Stimulated activated CD4-positive, alpha-beta T cell treated with anti-CD3 and anti-CD28 coated beads, Interleukin-15, amount 100 ng/mL, for 24 hours (primary cell): ENCODE results near the gene SLC7A10.
"Not testable (repeated sequence)": the region's sequence is repeated elsewhere in the genome, so short reads cannot be mapped to it uniquely, and the experiment has no call there.

ENCODE experiments used
- DNase-seq: peaks from one replicate; pipeline ENCODE4 v3.0.0-alpha.2; 2020

Gene SLC7A10

DNA sequence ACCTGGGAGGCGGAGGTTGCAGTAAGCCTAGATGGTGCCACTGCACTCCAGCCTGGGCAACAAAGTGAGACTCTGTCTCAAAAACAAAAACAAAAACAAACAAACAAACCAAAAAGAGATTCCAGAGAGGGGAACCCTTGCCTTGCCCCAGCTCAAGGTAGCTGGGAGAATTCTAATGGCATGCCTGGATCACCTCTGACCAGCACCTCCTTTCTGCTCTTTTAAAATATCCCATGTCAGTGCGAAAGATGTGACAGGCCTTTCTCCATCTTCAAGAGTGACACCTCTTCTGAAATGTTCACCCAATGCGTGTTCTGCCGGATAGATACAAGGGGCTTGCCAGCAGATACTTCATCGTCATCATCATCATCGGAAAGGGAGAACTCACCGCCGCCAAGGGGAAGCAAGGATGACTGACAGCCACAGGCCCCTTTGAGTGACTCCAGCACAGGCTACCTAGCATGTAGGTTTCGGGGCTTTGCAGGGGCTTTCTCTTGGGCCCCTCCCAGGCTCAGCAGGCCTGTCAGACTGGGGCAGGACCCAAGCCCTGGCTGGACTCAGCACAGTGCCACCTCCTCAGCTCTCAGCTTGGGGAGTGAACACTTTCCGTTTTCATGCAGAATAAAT lies 50.4 kb downstream of the SLC7A10 start:
- no peak for DNase-seq

DNA sequence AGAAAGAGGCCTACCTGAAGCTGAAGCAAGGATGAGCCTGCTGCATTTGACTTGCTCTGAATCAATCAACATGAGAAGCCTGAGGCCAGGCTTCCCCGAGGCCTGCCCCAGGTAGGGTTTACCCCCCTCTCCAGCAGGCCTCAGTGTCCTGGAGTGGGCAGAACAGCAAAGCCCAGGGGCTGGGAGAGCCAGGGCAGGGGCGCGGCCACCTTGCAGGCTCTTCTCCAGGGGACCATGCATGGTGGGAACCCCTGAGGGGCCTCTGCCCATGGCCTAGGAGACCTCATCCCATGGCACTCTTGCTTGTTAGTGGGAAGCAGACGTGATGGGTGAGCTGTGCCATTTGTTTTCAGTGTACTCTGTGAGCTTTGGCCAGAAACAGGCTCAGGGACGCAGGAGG lies 51.5 kb downstream of the SLC7A10 start:
- no peak for DNase-seq

DNA sequence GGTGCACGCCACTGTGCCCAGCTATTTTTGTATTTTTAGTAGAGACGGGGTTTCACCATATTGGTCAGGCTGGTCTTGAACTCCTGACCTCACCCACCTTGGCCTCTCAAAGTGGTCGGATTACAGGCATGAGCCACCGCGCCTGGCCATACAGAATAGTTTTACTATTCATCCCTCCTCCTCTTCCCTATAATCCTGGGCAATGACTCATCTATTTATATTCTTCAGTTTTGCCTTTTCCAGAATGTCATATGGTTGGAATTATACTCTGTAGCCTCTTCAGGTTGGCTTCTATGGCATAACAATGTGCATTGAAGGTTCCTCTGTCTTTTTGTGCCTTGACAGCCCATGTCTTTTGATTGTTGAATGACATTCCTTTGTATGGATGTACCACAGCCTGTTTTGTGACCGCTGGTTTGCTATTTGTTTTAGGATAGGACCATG lies 53.7 kb downstream of the SLC7A10 start:
- DNase-seq: no peak

DNA sequence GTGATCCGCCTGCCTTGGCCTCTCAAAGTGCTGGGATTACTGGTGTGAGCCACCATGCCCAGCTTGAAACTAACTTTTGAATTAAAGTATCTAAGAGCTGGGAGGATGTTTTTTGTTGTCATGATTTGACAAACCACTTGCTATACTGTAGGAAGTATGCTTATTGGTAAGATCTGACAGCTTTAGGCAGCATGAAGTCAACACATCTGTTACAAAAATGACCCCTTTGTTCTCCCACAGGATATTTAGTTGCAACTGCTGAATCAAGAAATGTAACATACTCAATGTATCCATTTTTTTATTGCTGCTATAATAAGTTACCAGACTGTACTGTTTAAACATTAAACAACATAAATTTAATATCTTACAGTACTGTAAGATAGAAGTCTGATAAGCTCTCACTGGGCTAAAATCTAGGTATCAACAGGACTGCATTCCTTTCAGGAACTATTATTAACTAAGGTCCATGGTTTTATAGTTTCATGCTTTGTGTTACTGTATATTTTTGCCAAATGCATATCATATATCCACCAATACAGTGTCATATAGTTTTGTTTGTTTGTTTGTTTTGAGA lies 54.3 kb downstream of the SLC7A10 start:
- DNase-seq: no peak

DNA sequence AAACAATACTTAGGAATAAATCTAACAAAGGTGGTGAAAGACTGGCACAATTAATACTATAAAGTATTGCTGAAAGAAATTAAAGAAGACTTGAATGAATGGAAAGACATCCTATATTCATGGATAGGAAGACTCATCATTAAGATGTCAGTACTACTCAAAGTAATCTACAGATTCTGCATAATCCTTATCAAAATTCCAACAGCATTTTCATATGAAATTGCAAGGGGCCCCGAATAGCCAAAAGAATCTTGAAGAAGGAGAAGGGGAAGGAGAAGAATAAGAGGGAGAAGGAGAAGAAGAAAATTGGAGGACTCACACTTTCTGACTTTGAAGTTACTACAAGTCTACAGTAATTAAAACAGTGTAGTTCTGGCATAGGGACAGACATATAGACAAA lies 57.1 kb downstream of the SLC7A10 start:
- DNase-seq: no peak

DNA sequence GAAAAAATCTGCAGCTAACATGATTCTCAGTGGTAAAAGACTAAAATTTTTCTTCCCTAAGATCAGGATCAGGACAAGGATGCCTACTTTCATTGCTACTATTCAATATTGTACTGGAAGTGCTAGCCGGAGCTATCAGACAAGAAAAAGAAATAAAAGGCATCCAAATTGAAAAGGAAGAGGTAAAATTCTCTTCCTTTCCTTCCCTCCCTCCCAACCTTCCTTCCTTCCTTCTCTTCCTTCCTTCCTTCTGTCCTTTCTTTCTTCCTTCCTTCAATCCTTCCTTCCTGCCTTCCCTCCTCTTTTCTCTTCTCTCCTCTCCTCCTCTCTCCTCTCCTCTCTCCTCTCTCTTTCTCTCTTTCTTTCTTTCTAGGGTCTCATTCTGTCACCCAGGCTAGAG lies 58.2 kb downstream of the SLC7A10 start:
- DNase-seq: no peak

DNA sequence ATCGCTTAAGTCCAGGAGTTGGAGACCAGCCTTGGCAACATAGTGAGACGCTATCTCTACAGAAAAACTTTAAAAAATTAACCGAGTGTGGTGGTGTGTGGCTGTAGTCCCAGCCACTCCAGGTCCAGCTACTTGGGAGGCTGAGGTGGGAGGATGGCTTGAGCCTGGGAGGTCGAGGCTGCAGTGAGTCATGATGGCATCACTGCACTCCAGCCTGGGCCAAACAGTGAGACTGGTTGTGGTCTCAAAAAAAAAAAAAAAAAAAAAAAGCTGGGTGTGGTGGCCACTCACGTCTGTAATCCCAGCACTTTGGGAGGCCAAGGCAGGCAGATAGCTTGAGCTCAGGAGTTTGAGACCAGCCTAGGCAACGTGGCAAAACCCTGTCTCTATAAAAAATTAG lies 59.6 kb downstream of the SLC7A10 start:
- DNase-seq: not testable (repeated sequence)

DNA sequence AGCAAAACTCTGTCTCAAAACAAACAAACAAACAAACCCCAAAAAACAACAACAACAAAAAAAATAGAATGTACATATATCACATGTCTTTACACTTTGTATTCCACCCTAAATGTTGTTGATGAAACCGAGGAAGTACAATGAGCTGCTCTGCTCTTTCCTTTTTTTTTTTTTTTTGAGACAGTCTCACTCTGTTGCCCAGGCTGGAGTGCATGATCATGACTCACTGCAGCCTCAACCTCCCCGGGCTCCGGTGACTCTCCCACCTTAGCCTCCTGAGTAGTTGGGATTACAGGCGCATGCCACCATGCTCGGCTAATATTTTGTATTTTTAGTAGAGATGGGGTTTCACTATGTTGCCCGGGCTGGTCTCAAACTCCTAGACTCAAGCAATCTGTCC lies 62.2 kb downstream of the SLC7A10 start:
- no peak for DNase-seq

DNA sequence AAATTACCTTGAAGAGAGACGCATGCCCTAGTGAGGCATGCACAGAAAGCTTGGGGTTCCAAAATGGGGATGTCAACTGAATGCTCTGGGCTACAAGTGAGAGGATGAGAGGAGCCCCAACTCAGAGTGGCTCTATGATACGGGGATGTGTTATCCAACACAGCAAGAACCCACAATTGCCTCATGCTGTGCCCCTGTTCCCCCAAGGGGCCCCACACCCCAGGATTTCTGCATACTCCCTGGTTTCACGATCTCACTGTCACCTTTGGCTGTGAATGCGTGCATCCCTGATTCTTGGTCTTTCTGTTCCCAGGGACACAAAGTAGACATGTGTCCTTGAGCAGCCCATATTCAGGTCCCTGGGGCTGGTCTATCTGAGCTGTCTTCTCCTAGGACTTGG lies 64.4 kb downstream of the SLC7A10 start:
- DNase-seq: no peak

DNA sequence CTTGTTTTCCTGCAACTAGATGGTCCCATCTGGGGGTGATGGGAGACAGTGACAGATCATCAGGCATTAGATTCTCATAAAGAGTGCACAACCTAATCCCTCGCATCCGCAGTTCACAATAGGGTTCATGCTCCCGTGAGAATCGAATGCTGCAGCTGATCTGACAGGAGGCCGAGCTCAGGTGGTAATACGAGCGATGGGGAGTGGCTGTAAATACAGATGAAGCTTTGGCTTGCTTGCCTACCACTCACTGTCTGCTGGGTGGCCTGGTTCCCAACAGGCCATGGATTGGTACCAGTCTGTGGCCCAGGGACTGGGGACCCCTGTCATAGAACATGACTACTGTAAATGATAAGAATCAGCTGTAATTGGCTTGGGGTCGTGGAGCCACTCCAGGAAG lies 65.8 kb downstream of the SLC7A10 start:
- DNase-seq: no peak

DNA sequence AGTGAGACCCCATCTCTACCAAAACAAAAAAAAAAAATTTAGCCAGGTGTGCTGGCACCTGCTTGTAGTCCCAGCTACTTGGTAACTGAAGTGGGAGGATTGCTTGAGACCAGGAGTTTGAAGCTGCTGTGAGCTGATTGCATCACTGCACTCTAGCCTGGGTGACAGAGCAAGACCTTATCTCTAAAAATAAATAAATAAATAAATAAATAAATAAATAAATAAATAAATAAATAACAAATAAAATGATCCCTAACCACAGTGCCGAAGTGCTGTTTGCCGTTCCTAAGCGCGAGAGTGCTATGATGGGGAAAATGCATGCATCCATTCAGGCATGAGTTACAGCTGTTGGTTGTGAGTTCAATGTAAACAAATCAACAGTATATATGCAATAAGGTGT lies 66.5 kb downstream of the SLC7A10 start:
- DNase-seq: no peak
